Measurements from ENCODE around the gene ZDHHC9.
"Not testable (repeated sequence)": the region's sequence is repeated elsewhere in the genome, so short reads cannot be mapped to it uniquely, and the experiment has no call there.

Gene ZDHHC9

GRCh38 chrX:129843459-129844306 lies at the start of gene ZDHHC9:
Gene ZDHHC9, minus strand, starts transcription at chrX:129843886. Its CDS starts 1,941 bp downstream, at chrX:129841945.
- peak; percentile 87 for DNase-seq

DNA sequence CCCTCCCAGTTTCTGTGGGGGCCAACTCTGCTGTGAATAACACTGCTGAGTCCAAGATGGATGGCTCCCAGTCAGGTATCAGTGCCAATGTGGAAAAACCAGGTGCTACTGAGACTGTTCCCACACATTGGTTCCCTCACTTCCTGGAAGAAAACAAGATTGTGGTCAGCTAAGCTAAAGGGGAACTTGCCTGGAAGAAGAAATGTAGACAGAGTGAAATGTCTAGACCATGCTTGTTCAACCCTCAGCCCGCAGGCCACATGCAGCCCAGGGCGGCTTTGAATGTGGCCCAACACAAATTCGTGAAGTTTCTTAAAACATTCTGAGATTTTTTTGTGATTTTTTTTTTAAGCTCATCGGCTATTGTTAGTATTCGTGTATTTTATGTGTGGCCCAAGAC lies 33.7 kb upstream of the ZDHHC9 start:
- no peak for DNase-seq

DNA sequence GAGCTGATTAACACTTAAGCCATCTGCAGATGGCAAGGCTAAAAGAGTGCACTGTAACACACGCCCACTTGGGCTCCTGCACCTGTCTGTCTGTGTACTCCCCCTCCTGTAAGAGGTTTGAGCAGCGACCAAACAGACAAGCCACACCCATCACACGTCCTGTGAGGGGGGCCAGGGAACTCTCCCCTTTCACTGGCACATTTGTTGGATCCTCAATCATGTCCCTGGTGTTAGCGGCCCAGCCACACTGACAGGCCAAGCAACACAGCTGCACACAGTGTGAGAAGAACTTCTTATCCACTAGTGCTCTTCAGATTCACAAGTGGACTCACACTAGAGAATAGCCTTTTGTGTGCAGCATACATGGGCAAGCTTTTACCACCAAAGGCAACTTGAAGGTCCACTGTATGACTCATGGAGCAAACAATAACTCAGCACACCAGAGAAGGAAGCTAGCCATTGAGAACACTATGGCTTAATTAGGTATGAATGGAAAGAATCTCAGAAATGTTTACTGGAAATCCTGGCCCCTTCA lies 33.2 kb upstream of the ZDHHC9 start:
- DNase-seq: no peak

DNA sequence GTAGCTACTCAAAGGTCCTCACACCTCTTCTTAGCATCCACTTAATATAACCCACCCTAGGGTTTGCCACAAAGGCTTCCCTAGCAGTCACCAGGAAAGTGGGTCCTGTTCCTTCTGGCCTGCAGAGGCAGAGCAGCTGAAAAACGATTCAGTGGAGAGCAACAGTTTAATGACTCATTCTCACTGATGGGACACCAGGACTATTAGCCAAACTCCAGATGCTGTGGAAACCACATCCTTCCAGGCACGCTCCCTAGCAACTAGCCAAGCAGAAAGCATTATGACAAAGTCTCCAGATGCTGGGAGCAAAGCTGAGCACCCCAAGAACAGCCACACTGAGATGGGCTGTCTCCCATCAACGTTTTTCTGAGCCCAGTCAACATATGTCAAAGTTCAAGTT lies 32.0 kb upstream of the ZDHHC9 start:
- no peak for DNase-seq

DNA sequence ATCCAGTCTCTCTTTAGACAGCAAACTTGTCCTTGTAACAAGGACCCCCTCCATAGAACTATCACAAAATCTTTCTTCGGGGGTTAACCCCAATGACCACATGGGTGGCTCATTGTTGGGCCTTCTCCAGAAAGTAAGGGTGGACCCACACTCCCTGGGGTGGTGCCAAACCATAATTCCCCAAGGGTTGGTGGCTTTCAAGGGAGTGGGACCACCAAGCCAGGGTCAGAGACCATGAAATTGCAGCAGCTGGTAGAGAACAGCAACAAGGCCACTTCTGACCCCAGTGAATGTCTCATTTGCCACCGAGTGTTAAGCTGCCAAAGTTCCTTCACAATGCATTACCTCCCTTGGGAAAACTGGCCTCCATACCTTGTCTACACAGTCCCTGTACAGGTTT lies 28.8 kb upstream of the ZDHHC9 start:
- DNase-seq: no peak

DNA sequence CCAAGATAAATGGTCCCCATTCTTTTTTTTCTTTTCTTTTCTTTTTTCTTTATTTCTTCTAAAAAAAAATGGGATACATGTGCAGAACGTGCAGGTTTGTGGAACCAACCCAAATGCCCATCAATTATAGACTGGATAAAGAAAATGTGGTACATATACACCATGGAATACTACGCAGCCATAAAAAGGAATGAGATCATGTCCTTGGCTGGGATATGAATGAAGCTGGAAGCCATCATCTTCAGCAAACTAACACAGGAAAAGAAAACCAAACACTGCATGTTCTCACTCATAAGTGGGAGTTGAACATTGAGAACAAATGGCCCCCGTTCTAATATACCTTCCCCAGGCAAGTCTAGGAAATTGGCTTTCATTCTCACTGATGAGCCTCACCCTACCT lies 22.6 kb upstream of the ZDHHC9 start:
- DNase-seq: not testable (repeated sequence)

DNA sequence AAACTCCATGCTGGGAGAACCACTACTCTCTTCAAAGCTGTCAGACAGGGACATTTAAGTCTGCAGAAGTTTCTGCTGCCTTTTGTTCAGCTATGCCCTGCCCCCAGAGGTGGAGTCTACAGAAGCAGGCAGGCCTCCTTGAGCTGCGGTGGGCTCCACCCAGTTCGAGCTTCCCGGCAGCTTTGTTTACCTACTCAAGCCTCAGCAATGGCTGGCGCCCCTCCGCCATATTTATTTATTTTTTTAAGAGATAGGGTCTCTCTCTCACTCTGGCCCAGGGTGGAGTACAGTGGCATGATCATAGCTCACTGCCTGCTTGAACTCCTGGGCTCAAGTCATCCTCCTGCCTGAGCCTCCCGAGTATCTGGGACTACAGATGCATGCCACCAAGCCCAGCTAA lies 15.4 kb upstream of the ZDHHC9 start:
- not testable (repeated sequence) for DNase-seq

- DNase-seq: not testable (repeated sequence)
Observed at GRCh38 chrX:129851825-129852224, 8.1 kb upstream of the ZDHHC9 start.

GRCh38 chrX:129846716-129847115 lies 3.0 kb upstream of the ZDHHC9 start:
- no peak for DNase-seq

DNA sequence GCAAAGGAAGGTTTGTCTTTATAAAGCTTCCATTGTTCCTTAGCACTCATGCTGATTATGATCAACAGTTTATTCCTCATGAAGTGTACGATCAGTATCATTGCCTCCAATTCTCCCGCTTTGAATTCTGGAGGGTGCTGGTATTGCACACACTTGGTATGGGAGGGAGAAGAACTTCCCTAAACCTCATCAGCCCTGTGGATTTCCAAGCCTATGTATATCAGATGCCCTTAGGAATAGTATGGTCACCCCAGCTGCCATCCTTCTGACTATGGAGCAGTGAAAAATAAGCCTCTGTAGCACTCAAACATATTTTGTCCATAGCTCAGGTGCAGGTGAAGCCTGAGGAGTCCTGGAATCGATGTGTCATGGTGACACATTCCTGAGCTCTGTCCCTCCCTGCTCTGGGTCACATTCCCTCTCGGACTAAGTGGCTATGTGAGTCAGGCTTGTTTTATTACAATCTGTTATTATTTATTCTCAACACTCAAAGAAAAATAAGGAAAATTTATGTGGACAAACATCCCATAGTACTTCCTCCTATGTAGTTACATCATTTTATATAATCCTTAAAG lies 2.0 kb upstream of the ZDHHC9 start:
- DNase-seq: no peak

GRCh38 chrX:129843209-129843458 lies 552 bp downstream of the ZDHHC9 start:
- no peak for DNase-seq

DNA sequence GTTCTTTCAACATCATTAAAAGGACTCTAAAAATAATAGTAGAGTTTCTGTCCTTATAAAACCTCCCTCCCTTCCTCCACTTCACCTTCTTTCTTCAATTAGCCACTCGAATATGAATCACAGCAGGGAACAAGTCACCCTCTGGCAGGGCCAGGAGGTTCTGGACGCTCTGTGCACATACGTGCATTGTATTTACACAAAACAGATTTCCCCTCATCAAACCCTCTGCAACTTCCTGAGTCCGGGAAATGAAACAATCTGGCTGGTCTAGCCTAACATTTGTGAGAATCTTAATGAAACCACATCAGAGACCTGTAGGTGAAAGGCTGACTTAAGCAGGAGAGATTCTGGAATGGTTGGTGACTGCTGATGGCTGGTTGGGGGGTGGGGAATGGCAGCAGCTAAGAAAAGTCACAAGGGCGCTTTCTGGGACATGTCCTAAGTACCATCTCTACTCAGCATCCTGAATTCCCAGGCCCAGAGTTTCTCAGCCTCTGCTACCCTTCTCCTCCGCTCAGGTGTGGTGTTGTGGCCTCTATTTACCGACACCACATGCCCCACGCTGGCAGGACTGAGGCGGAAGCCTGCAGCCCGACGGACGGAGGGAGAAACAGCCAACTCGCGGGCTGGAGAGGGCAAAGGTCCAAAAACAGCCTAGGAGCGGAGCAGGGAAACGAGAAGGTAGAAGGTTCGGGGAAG lies 1.0 kb downstream of the ZDHHC9 start:
- peak; percentile 24 for DNase-seq

DNA sequence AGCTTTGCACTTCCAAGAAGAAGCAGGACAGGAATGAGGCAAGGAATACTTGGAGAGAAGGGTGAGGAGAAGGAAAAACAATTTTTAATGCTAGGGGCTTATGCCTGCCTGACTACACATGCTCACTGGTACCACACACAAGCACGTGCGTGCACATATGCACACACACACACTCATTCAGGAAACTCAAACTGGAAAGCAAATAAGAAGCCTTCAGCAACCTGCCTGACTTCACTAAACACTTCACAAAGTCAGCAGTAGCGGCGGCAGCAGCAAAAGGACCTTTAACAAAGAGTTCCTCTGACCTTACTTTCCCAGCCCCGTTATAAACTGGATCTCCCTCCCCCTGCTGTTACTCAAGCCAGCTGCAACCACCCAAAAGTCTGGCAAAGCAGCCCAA lies 3.3 kb downstream of the ZDHHC9 start:
- DNase-seq: no peak

GRCh38 chrX:129836827-129837226 lies 6.9 kb downstream of the ZDHHC9 start:
- DNase-seq: no peak

- no peak for DNase-seq
Observed at GRCh38 chrX:129833153-129833990, 10.3 kb downstream of the ZDHHC9 start.

DNA sequence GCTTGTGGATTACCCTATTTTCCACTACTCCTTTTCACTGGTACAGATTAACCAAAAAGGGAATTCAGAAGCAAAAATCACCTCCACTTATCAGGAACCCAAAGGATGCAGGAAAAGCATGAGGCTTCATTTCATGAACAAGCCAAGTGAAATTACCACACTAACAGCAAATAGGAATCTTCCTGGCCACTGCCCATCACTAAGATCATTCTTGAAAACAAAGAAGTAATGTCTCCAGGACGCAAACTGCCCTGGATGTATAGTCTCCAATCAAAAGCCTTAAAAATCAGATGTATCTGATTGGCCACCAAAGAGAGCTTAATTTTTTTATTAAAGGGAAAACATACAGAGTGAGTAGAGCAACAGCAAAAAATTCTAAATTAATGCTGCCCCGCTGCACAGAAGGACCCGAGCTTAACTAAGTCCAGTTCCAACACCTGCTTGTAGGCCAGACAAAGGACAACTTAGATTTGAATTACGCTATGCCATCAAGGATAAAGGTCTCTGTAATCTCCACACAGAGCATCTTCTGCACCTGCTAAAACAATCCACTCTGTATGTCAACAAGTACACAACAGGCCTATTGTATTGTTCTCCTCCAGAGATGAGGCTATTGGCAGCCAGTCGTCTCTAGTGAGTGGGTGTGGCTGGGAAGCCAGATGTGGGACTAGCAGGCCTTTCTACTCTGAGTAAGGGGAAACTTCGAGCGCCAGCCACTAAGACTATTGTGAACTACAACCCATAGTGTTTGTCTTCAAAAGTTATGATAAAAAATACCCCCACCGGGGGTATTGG lies 12.4 kb downstream of the ZDHHC9 start:
- no peak for DNase-seq

GRCh38 chrX:129830494-129830893 lies 13.2 kb downstream of the ZDHHC9 start:
- DNase-seq: no peak

DNA sequence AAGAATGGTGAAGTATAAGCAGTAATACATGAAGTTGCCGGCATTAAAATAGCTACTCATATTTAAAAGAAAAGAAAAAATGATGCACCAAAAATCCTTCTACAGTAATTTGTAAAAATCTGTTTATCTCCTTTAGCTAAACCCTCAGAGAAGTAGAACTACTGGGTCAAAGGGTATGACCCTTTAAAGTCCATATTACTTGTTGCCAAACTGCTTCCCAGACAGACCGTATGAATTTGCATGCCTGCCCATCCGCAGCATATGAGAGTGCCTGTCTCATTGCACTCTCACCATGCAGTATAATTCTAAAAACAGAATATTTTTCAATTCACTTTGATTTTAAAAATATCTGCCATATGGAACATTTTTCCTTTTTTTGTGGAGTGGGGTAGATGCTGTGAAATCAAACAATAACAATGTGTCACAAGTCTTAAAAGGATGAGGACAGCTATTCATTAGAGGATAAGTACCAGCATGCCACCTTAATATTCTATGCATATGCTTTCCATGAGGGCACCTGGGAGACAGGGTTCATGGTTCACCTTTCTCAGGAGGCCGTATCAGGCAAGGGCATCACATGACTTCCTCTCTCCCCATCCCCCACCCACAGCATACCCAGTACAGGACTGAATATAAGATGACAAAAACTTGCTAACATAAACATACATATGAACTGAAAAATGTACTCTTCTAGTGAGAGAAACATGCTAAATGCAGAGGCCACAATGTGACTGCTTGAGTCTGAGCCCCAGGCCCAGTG lies 17.8 kb downstream of the ZDHHC9 start:
- DNase-seq: no peak

DNA sequence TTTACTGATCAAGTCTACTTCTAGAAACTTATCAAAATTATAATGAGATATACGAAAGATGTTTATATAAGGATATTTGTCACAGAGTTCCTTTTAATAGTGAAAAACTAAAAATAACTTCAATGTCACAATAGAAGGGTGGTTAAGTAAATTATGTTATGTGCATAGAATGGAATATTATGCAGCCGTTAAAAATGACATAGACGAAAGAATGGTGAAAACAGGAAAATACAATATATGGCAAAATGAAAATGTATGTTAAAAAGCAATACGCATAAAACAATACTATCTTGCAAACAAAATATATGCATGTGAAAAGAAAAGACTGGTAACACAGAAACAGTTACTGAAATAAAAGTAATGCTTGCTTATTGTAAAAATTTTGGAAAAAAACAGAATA lies 19.1 kb downstream of the ZDHHC9 start:
- DNase-seq: no peak

- DNase-seq: no peak
Observed at GRCh38 chrX:129823522-129823921, 20.2 kb downstream of the ZDHHC9 start.

- peak; percentile 40 for DNase-seq
Observed at GRCh38 chrX:129823115-129823514, 20.6 kb downstream of the ZDHHC9 start.
